Measurements from ENCODE around the gene GOSR2. TPM values are rescaled to one million over a fixed set of nuclear protein-coding genes. Genes with fewer than 3 reads are reported as not detected.
A peak's percentile ranks its signal among the peaks of the same experiment; 100 is the strongest.

GOSR2 gene
- total and polyA plus RNA-seq, 2 of the 13 experiments (the other 11 are each of a cell fraction or from before 2014, with no cell fraction given), result 61.5 to 63.9 TPM

DNA sequence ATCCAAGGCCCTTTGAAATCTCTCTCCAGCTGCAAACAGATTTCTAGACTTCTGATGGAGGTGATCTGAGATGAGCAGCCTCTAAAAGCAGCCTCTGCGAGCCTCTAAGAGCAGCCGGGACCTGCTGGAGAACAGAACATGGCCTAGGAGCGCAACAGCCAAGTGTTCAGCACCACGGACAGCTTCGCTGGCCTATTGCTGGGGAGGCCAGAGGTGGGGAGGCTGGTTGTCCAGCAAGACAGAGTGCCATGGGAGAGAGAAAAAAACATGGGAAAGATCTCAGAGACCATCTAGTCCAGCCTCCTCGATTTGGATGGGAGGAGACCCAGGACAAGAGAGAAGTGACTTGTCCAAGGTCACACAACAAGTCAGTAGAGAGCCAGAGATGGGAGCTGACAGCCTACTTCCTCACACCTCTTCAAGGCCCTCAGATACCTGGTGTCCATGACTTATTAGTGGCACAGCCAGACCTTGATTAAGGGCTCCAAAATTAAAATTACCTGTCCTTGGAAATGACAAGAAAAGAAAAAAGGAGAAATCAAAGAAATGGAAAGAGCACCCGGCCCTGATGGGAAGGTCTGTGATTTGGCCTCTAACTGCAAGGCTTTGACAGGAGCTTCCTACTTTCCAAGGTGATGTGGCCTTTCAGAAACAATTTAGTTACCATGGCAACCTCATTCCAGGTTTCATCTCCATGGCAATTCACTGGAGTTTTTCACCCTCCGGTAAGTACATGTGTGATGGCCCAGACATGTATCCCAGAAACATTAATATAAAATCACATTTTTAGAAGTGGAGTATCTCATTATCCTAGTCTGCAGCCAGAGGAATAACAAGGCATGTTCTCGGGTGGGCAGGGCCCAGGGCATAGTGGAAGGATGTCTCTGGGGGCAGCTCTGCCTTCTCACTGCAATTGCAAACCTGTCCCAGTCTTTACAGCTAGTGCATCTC is 41.6 kb downstream of the GOSR2 start (continued):
- TF ChIP-seq, protein P1, sequence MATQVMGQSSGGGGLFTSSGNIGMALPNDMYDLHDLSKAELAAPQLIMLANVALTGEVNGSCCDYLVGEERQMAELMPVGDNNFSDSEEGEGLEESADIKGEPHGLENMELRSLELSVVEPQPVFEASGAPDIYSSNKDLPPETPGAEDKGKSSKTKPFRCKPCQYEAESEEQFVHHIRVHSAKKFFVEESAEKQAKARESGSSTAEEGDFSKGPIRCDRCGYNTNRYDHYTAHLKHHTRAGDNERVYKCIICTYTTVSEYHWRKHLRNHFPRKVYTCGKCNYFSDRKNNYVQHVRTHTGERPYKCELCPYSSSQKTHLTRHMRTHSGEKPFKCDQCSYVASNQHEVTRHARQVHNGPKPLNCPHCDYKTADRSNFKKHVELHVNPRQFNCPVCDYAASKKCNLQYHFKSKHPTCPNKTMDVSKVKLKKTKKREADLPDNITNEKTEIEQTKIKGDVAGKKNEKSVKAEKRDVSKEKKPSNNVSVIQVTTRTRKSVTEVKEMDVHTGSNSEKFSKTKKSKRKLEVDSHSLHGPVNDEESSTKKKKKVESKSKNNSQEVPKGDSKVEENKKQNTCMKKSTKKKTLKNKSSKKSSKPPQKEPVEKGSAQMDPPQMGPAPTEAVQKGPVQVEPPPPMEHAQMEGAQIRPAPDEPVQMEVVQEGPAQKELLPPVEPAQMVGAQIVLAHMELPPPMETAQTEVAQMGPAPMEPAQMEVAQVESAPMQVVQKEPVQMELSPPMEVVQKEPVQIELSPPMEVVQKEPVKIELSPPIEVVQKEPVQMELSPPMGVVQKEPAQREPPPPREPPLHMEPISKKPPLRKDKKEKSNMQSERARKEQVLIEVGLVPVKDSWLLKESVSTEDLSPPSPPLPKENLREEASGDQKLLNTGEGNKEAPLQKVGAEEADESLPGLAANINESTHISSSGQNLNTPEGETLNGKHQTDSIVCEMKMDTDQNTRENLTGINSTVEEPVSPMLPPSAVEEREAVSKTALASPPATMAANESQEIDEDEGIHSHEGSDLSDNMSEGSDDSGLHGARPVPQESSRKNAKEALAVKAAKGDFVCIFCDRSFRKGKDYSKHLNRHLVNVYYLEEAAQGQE (IDR thresholded peaks at IDR 0.05; ENCODE audit: borderline replicate concordance in 1 of 2, low read depth in 1 of 2, low read length in 2 of 2), result peak; percentile 86 to 97
- no peak for TF ChIP-seq ZNF274 (CRISPR knock-in tag; IDR thresholded peaks at IDR 0.05)
- TF ChIP-seq, protein P2, sequence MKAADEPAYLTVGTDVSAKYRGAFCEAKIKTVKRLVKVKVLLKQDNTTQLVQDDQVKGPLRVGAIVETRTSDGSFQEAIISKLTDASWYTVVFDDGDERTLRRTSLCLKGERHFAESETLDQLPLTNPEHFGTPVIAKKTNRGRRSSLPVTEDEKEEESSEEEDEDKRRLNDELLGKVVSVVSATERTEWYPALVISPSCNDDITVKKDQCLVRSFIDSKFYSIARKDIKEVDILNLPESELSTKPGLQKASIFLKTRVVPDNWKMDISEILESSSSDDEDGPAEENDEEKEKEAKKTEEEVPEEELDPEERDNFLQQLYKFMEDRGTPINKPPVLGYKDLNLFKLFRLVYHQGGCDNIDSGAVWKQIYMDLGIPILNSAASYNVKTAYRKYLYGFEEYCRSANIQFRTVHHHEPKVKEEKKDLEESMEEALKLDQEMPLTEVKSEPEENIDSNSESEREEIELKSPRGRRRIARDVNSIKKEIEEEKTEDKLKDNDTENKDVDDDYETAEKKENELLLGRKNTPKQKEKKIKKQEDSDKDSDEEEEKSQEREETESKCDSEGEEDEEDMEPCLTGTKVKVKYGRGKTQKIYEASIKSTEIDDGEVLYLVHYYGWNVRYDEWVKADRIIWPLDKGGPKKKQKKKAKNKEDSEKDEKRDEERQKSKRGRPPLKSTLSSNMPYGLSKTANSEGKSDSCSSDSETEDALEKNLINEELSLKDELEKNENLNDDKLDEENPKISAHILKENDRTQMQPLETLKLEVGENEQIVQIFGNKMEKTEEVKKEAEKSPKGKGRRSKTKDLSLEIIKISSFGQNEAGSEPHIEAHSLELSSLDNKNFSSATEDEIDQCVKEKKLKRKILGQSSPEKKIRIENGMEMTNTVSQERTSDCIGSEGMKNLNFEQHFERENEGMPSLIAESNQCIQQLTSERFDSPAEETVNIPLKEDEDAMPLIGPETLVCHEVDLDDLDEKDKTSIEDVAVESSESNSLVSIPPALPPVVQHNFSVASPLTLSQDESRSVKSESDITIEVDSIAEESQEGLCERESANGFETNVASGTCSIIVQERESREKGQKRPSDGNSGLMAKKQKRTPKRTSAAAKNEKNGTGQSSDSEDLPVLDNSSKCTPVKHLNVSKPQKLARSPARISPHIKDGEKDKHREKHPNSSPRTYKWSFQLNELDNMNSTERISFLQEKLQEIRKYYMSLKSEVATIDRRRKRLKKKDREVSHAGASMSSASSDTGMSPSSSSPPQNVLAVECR (CRISPR knock-in tag; IDR thresholded peaks at IDR 0.05; ENCODE audit: borderline replicate concordance), result no peak
- TF ChIP-seq GABPB1 (CRISPR knock-in tag; IDR thresholded peaks at IDR 0.05), result no peak
- TF ChIP-seq ZBTB20 (CRISPR knock-in tag; IDR thresholded peaks at IDR 0.05; ENCODE audit: borderline replicate concordance, low read depth), result peak; percentile 56; the same call in 1 of the 2 replicates
- TF ChIP-seq AHR (CRISPR knock-in tag; IDR thresholded peaks at IDR 0.05), result 0 out of 2 replicates have a peak, but pooled peaks have one; percentile 52
- no peak for TF ChIP-seq HNRNPK (IDR thresholded peaks at IDR 0.05; ENCODE audit: low read depth, low read length, poor library complexity, severe bottlenecking)
- TF ChIP-seq ETV6 (CRISPR knock-in tag; conservative IDR thresholded peaks at IDR 0.05), result no peak
- TF ChIP-seq, protein P3, sequence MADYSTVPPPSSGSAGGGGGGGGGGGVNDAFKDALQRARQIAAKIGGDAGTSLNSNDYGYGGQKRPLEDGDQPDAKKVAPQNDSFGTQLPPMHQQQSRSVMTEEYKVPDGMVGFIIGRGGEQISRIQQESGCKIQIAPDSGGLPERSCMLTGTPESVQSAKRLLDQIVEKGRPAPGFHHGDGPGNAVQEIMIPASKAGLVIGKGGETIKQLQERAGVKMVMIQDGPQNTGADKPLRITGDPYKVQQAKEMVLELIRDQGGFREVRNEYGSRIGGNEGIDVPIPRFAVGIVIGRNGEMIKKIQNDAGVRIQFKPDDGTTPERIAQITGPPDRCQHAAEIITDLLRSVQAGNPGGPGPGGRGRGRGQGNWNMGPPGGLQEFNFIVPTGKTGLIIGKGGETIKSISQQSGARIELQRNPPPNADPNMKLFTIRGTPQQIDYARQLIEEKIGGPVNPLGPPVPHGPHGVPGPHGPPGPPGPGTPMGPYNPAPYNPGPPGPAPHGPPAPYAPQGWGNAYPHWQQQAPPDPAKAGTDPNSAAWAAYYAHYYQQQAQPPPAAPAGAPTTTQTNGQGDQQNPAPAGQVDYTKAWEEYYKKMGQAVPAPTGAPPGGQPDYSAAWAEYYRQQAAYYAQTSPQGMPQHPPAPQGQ (CRISPR knock-in tag; IDR thresholded peaks at IDR 0.05; ENCODE audit: borderline replicate concordance), result no peak
- TF ChIP-seq MIER2 (CRISPR knock-in tag; IDR thresholded peaks at IDR 0.05), result peak; percentile 98
- TF ChIP-seq TCF7L2 (IDR thresholded peaks at IDR 0.05; ENCODE audit: low read depth, low read length), result no peak
- TF ChIP-seq ZNF496 (CRISPR knock-in tag; IDR thresholded peaks at IDR 0.05; ENCODE audit: insufficient replicate concordance), result no peak
- TF ChIP-seq SKI (IDR thresholded peaks at IDR 0.05; ENCODE audit: partially characterized antibody), result no peak
- TF ChIP-seq GATAD2A (CRISPR knock-in tag; IDR thresholded peaks at IDR 0.05), result no peak
- no peak for TF ChIP-seq HCFC1 (IDR thresholded peaks at IDR 0.05; ENCODE audit: low read depth, low read length)
- no peak for TF ChIP-seq ZNF703 (CRISPR knock-in tag; IDR thresholded peaks at IDR 0.05; ENCODE audit: borderline replicate concordance)
- no peak for TF ChIP-seq SPEN (CRISPR knock-in tag; IDR thresholded peaks at IDR 0.05; ENCODE audit: low read depth)

Data from HepG2 (cell line).